ENCODE measurements around the gene FGFBP1.

DNA sequence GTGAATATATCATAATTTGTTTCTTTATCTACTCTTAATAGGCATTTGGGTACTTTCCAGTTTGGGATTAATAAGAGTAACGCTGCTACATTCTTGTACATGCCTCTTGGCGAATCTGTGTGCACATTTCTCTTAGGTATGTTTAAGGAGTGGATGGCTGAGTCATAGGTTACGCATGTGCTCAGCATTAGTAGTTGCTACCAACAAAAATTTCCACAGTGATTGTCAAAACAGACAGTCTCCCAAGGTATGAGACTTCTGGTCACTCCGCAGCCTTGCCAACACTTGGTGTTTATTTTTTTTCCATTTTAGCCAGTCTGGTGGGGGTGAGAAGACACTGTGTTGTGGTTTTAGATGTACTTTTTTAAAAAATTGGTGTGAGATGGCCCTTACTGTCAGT, 44.6 kb downstream of the FGFBP1 start:
- TF ChIP-seq CTCF (IDR thresholded peaks at IDR 0.05; ENCODE audit: insufficient read depth, low read length, poor library complexity, severe bottlenecking) (no peak), EZH2phosphoT487 (conservative IDR thresholded peaks at IDR 0.05; ENCODE audit: low read length) (no peak)
